T-helper 2 cell treated with Interferon-gamma antibody and Interleukin-4, amounts not matched to agents 5 μg/mL and 100 μg/mL, for 36 hours (primary cell): ENCODE measurements around the gene KIZ.
A peak's percentile ranks its signal among the peaks of the same experiment; 100 is the strongest.

Experiments used
- DNase-seq: peaks from one replicate; pipeline ENCODE4 v3.0.0; 2021; ENCODE audit warnings: low spot score
- H3K27ac Mint-ChIP-seq: one replicate; pipeline ENCODE4 v1.8.0; 2021; ENCODE audit warnings: mild to moderate bottlenecking, mixed read lengths
- H3K27me3 Mint-ChIP-seq: one replicate; pipeline ENCODE4 v1.8.0; 2021; ENCODE audit warnings: low read depth, mixed read lengths
- H3K36me3 Mint-ChIP-seq: one replicate; pipeline ENCODE4 v1.8.0; 2021; ENCODE audit warnings: low read depth, mixed read lengths
- H3K4me1 Mint-ChIP-seq: one replicate; pipeline ENCODE4 v1.8.0; 2021; ENCODE audit warnings: low read depth, mixed read lengths
- H3K4me3 Mint-ChIP-seq: one replicate; pipeline ENCODE4 v1.8.0; 2022; ENCODE audit warnings: mild to moderate bottlenecking, moderate library complexity, mixed read lengths
- H3K9me3 Mint-ChIP-seq: one replicate; pipeline ENCODE4 v1.8.0; 2021; ENCODE audit warnings: mixed read lengths

Gene KIZ

DNA sequence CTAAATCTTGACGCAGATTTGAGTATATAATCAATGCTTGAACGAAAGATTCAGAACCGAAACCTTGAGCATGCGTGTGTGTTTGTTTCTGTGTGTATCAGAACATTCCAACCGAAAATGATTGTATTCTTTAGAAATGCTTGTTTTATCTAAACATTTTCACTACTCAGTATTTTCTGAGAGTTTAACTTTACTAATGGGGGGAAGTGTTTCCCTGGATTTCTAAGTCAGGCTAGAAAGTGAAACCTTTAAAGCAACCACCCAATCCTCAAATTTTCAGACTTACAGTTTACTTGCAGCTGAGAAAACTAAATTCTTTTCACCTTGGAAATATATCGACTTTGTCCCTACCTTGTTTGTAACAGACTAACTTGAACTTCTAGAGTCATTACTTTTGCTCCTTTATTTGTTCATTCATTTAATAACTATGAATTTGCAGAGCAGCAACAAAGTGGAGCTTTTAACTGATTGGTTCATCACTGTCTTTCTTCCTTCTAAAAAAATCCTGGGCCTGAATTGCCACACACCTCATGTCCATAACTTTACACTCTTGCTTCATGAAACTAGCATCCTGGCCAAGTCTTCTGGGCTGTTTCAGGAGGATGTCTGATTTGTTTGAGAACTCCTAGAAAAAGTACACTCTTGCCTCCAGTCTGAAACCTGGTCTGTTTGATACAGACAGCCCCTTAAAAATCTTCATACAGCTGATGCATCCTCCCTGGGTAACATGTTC lies 99.5 kb downstream of the KIZ start:
- H3K4me1 Mint-ChIP-seq: no peaks in the 10 kb centered on the region
- no peak overlapping the region for H3K4me3 Mint-ChIP-seq
- no peaks in the 10 kb centered on the region for H3K27me3 Mint-ChIP-seq
- H3K36me3 Mint-ChIP-seq: no peaks in the 10 kb centered on the region
- no peak for DNase-seq
- no peaks in the 10 kb centered on the region for H3K9me3 Mint-ChIP-seq
- no peak overlapping the region for H3K27ac Mint-ChIP-seq

GRCh38 chr20:21228511-21228910 lies 102.6 kb downstream of the KIZ start:
- no peaks in the 10 kb centered on the region for H3K27me3 Mint-ChIP-seq
- H3K27ac Mint-ChIP-seq: no peak overlapping the region
- H3K36me3 Mint-ChIP-seq: peaks cover 2% of the 10 kb centered on the region
- H3K4me1 Mint-ChIP-seq: no peaks in the 10 kb centered on the region
- DNase-seq: no peak
- no peak overlapping the region for H3K4me3 Mint-ChIP-seq
- no peaks in the 10 kb centered on the region for H3K9me3 Mint-ChIP-seq

GRCh38 chr20:21229163-21229562 lies 103.3 kb downstream of the KIZ start:
- H3K36me3 Mint-ChIP-seq: peaks cover 2% of the 10 kb centered on the region
- no peak for DNase-seq
- no peaks in the 10 kb centered on the region for H3K4me1 Mint-ChIP-seq
- H3K9me3 Mint-ChIP-seq: no peaks in the 10 kb centered on the region
- H3K4me3 Mint-ChIP-seq: no peak overlapping the region
- no peak overlapping the region for H3K27ac Mint-ChIP-seq
- no peaks in the 10 kb centered on the region for H3K27me3 Mint-ChIP-seq

- H3K9me3 Mint-ChIP-seq: no peaks in the 10 kb centered on the region
- H3K4me1 Mint-ChIP-seq: no peaks in the 10 kb centered on the region
- no peak overlapping the region for H3K27ac Mint-ChIP-seq
- no peak for DNase-seq
- H3K36me3 Mint-ChIP-seq: peaks cover 2% of the 10 kb centered on the region
- no peak overlapping the region for H3K4me3 Mint-ChIP-seq
- no peaks in the 10 kb centered on the region for H3K27me3 Mint-ChIP-seq
Observed at GRCh38 chr20:21230220-21230619, 104.3 kb downstream of the KIZ start.

DNA sequence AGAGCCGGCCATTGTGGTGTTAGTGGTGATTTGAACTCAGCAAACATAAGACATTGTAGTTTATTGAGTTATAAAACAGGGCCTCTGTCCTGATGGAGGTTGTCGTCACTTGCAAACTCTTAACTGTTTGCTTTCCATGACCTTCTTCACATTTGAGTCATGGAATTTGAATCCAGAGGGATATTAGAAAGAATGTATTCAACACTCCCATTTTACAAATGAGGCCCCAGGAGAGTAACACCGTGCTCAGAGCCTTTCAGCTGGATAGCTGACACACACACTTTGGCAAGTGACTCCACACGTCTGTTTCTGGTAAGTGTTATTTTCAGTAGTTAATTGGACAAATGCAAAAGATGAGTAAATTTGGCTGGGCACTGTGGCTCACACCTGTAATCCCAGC lies 104.8 kb downstream of the KIZ start:
- Mint-ChIP-seq H3K27ac (no peak overlapping the region), H3K36me3 (peaks cover 2% of the 10 kb centered on the region)
- DNase-seq: no peak

GRCh38 chr20:21232546-21233280 lies 106.8 kb downstream of the KIZ start:
- no peaks in the 10 kb centered on the region for H3K9me3 Mint-ChIP-seq
- H3K4me3 Mint-ChIP-seq: no peak overlapping the region
- H3K27me3 Mint-ChIP-seq: no peaks in the 10 kb centered on the region
- peaks cover 2% of the 10 kb centered on the region for H3K4me1 Mint-ChIP-seq
- no peak for DNase-seq
- no peak overlapping the region for H3K27ac Mint-ChIP-seq
- peaks cover 2% of the 10 kb centered on the region for H3K36me3 Mint-ChIP-seq

More for the DNA sequence above, 104.8 kb downstream of the KIZ start:
- H3K4me3 Mint-ChIP-seq: no peak overlapping the region
- H3K4me1 Mint-ChIP-seq: no peaks in the 10 kb centered on the region
- no peaks in the 10 kb centered on the region for H3K9me3 Mint-ChIP-seq
- no peaks in the 10 kb centered on the region for H3K27me3 Mint-ChIP-seq

GRCh38 chr20:21234324-21234723 lies 108.4 kb downstream of the KIZ start:
- Mint-ChIP-seq H3K27ac (no peak overlapping the region), H3K4me1 (peaks cover 2% of the 10 kb centered on the region), H3K36me3 (peaks cover 2% of the 10 kb centered on the region), H3K27me3 (no peaks in the 10 kb centered on the region), H3K9me3 (no peaks in the 10 kb centered on the region), H3K4me3 (no peak overlapping the region)
- no peak for DNase-seq

GRCh38 chr20:21234806-21235483 lies 109.1 kb downstream of the KIZ start:
- H3K36me3 Mint-ChIP-seq: peaks cover 2% of the 10 kb centered on the region
- no peaks in the 10 kb centered on the region for H3K27me3 Mint-ChIP-seq
- H3K9me3 Mint-ChIP-seq: no peaks in the 10 kb centered on the region
- DNase-seq: no peak
- no peak overlapping the region for H3K4me3 Mint-ChIP-seq
- H3K27ac Mint-ChIP-seq: no peak overlapping the region
- peaks cover 2% of the 10 kb centered on the region for H3K4me1 Mint-ChIP-seq

- H3K4me1 Mint-ChIP-seq: peaks cover 2% of the 10 kb centered on the region
- H3K4me3 Mint-ChIP-seq: no peak overlapping the region
- no peak overlapping the region for H3K27ac Mint-ChIP-seq
- peaks cover 1% of the 10 kb centered on the region for H3K36me3 Mint-ChIP-seq
- no peaks in the 10 kb centered on the region for H3K9me3 Mint-ChIP-seq
- peak; percentile 46 for DNase-seq
- H3K27me3 Mint-ChIP-seq: no peaks in the 10 kb centered on the region
Observed at GRCh38 chr20:21235484-21236445, 109.9 kb downstream of the KIZ start.

GRCh38 chr20:21237956-21238799 lies 112.3 kb downstream of the KIZ start:
- peaks cover 2% of the 10 kb centered on the region for H3K4me1 Mint-ChIP-seq
- no peaks in the 10 kb centered on the region for H3K27me3 Mint-ChIP-seq
- H3K4me3 Mint-ChIP-seq: no peak overlapping the region
- DNase-seq: no peak
- no peaks in the 10 kb centered on the region for H3K9me3 Mint-ChIP-seq
- no peaks in the 10 kb centered on the region for H3K36me3 Mint-ChIP-seq
- no peak overlapping the region for H3K27ac Mint-ChIP-seq

DNA sequence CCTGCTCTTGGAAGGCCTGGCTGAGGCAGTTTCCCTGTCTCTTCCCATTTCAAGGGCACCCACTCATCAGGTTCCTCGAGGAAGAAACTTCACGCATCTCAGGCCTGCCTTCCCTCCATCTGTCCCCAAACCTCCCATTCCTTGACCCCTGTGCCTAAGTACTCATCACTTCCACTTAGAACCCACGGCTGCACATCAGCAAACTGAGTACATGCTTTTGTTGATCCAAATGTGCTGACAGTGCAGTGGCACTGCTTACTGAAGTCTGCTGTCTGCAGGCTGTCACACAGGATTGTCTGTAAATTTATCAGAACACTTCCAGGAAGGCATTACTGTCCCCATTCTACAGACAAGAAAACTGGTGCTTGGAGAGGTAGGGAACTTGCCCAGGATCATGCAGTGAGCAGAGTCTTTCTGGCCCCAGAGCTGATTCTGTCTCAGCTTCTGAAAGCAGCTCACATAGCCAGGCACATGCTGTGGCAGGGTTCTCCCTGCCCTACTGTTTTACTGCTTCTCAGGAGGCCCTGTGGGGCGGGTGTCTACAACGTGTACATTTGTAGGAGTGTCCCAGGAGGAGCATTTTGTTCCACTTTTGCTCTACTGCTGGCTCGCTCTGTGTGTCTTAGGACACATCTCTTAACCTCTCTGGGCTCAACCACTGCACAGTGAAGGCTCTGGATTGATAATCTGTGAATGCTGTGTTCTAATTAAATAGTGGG lies 113.1 kb downstream of the KIZ start:
- Mint-ChIP-seq H3K36me3 (no peaks in the 10 kb centered on the region), H3K4me1 (peaks cover 2% of the 10 kb centered on the region), H3K9me3 (no peaks in the 10 kb centered on the region), H3K27me3 (no peaks in the 10 kb centered on the region), H3K27ac (no peak overlapping the region), H3K4me3 (no peak overlapping the region)
- DNase-seq: no peak

DNA sequence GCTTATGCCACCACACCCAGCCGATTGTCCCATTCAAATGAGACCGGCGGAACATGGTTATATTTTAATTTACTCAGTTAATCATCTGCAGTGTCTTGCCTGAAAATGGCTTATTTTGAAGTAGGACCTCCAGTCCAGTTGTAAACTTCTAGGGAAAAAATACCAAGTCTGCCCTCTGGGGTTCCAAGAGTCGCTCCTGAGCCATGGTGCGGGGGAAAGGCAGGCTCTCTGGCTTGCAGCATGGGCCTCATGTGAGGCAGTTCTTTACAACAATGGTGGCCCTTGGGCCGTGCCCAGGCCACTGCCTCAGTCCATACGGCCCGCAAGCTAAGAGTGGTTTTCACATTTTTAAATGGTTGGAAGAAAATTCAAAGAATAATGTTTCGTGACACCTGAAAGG lies 114.5 kb downstream of the KIZ start:
- Mint-ChIP-seq H3K27me3 (no peaks in the 10 kb centered on the region), H3K36me3 (no peaks in the 10 kb centered on the region), H3K9me3 (no peaks in the 10 kb centered on the region), H3K4me3 (no peak overlapping the region), H3K4me1 (peaks cover 2% of the 10 kb centered on the region), H3K27ac (no peak overlapping the region)
- no peak for DNase-seq
